Breast epithelium (tissue), 3 donors: ENCODE data around the gene JPH4.

Experiments used
- POLR2A ChIP-seq: fragments of 450-650 bp; IDR thresholded peaks from one replicate; pipeline ENCODE4 v1.6.1; 2016; ENCODE audit warnings: antibody characterized with exemption, mild to moderate bottlenecking, moderate library complexity
- TF ChIP-seq, protein P1 (sequence below), 3 donors: fragments of 450-650 bp; IDR thresholded peaks; one replicate each; pipeline ENCODE4 v1.5.1; 2016 to 2017; ENCODE audit warnings: antibody characterized with exemption in 3 of 3, mild to moderate bottlenecking in 3 of 3, moderate library complexity in 3 of 3

DNA sequence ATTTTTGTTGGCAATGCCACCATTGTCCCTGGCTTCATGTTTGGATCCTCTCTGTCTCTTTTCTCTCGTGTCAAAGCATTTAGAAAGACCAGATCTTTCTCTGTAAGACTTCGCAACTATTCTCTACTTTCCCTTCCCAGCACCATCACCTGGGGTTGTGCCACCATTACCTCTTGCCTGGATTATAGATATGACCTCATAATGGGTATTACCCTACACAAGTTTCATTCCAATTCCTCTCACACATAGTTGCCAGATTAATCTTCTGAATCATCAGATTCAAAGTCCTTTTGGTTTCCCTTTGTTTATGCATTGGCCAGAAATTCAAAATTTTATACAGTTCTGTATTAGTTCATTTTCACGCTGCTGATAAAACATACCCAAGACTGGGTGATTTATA lies 30.4 kb upstream of the JPH4 start:
- TF ChIP-seq, protein P1, sequence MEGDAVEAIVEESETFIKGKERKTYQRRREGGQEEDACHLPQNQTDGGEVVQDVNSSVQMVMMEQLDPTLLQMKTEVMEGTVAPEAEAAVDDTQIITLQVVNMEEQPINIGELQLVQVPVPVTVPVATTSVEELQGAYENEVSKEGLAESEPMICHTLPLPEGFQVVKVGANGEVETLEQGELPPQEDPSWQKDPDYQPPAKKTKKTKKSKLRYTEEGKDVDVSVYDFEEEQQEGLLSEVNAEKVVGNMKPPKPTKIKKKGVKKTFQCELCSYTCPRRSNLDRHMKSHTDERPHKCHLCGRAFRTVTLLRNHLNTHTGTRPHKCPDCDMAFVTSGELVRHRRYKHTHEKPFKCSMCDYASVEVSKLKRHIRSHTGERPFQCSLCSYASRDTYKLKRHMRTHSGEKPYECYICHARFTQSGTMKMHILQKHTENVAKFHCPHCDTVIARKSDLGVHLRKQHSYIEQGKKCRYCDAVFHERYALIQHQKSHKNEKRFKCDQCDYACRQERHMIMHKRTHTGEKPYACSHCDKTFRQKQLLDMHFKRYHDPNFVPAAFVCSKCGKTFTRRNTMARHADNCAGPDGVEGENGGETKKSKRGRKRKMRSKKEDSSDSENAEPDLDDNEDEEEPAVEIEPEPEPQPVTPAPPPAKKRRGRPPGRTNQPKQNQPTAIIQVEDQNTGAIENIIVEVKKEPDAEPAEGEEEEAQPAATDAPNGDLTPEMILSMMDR (IDR thresholded peaks at IDR 0.05): no peak
- TF ChIP-seq POLR2A: no peak
